Sigmoid colon (tissue), 4 donors: ENCODE data around the gene TBXAS1.

Source experiments
- CTCF ChIP-seq, 4 experiments: fragments of 450-650 bp in 3 of 4; fragments of 200-600 bp in 1 of 4; IDR thresholded peaks; one replicate each; pipeline ENCODE4 v1.5.1; 2016 to 2019; ENCODE audit warnings: antibody characterized with exemption in 4 of 4, mild to moderate bottlenecking in 3 of 4, moderate library complexity in 2 of 4
- EP300 ChIP-seq, 4 donors: sonication (generic); formaldehyde crosslinking; IDR thresholded peaks; one replicate each; pipeline ENCODE4 v1.6.1; 2017; ENCODE audit warnings: antibody characterized with exemption in 4 of 4
- POLR2A ChIP-seq, 2 donors: fragments of 450-650 bp; IDR thresholded peaks; one replicate each; pipeline ENCODE4 v1.6.1; 2016; ENCODE audit warnings: antibody characterized with exemption in 2 of 2, mild to moderate bottlenecking in 2 of 2, moderate library complexity in 2 of 2
- POLR2AphosphoS5 ChIP-seq, 4 donors: sonication (generic); formaldehyde crosslinking; IDR thresholded peaks; one replicate each; pipeline ENCODE4 v1.6.1; 2017; ENCODE audit warnings: antibody characterized with exemption in 4 of 4

GRCh38 chr7:139854803-139855497, 25.9 kb downstream of the TBXAS1 start:
- TF ChIP-seq EP300 (IDR thresholded peaks at IDR 0.05) (no peak), CTCF (IDR thresholded peaks at IDR 0.05) (no peak), POLR2AphosphoS5 (IDR thresholded peaks at IDR 0.05) (no peak), POLR2A (IDR thresholded peaks at IDR 0.05) (no peak)
